Kidney capillary endothelial cell (primary cell): Measurements from ENCODE around the gene RTN4R.
"Not testable (repeated sequence)": the region's sequence is repeated elsewhere in the genome, so short reads cannot be mapped to it uniquely, and the experiment has no call there.

ENCODE experiments used
- DNase-seq: peaks from one replicate; pipeline ENCODE4 v3.0.0-alpha.2; 2018; ENCODE audit warnings: low spot score

Gene RTN4R

GRCh38 chr22:20286784-20287423 is 18.8 kb upstream of the RTN4R start:
- not testable (repeated sequence) for DNase-seq

GRCh38 chr22:20286312-20286660 is 18.2 kb upstream of the RTN4R start:
- not testable (repeated sequence) for DNase-seq

GRCh38 chr22:20285473-20286311 is 17.6 kb upstream of the RTN4R start:
- peak; percentile 23 for DNase-seq

GRCh38 chr22:20284471-20285086 is 16.5 kb upstream of the RTN4R start:
- DNase-seq, result no peak

- DNase-seq, result no peak
Observed at GRCh38 chr22:20283674-20284066, 15.6 kb upstream of the RTN4R start.

GRCh38 chr22:20282901-20283673 is 15.0 kb upstream of the RTN4R start:
- DNase-seq, result no peak

- no peak for DNase-seq
Observed at GRCh38 chr22:20281891-20282290, 13.8 kb upstream of the RTN4R start.

GRCh38 chr22:20281473-20281872 is 13.4 kb upstream of the RTN4R start:
- not testable (repeated sequence) for DNase-seq

- DNase-seq, result no peak
Observed at GRCh38 chr22:20280866-20281265, 12.7 kb upstream of the RTN4R start.

GRCh38 chr22:20280163-20280562 is 12.0 kb upstream of the RTN4R start:
- not testable (repeated sequence) for DNase-seq

GRCh38 chr22:20279662-20280134 is 11.6 kb upstream of the RTN4R start:
- no peak for DNase-seq

GRCh38 chr22:20278726-20279490 is 10.8 kb upstream of the RTN4R start:
- not testable (repeated sequence) for DNase-seq

- not testable (repeated sequence) for DNase-seq
Observed at GRCh38 chr22:20277936-20278635, 10.0 kb upstream of the RTN4R start.

- DNase-seq, result no peak
Observed at GRCh38 chr22:20276468-20276867, 8.3 kb upstream of the RTN4R start.

- DNase-seq, result no peak
Observed at GRCh38 chr22:20275836-20276235, 7.7 kb upstream of the RTN4R start.

- not testable (repeated sequence) for DNase-seq
Observed at GRCh38 chr22:20275325-20275724, 7.2 kb upstream of the RTN4R start.

- DNase-seq, result not testable (repeated sequence)
Observed at GRCh38 chr22:20274374-20274773, 6.3 kb upstream of the RTN4R start.

- DNase-seq, result no peak
Observed at GRCh38 chr22:20273758-20274181, 5.7 kb upstream of the RTN4R start.

GRCh38 chr22:20272700-20273099 is 4.6 kb upstream of the RTN4R start:
- no peak for DNase-seq

GRCh38 chr22:20272174-20272573 is 4.1 kb upstream of the RTN4R start:
- no peak for DNase-seq
